ENCODE measurements around the gene ERBIN. TPM values are rescaled to one million over a fixed set of nuclear protein-coding genes. Genes with fewer than 3 reads are reported as not detected.

Gene ERBIN
- polyA plus RNA-seq, 1 donor from 2014 or later, result 28.4 TPM

- Histone ChIP-seq H3K4me3 (ENCODE audit: low read length) (no peak overlapping the region), H2AFZ (ENCODE audit: low read depth, low read length) (no peak overlapping the region), H3K36me3 (ENCODE audit: insufficient read depth, low read length) (no peaks in the 10 kb centered on the region), H3K27ac (ENCODE audit: low read length) (no peak overlapping the region), H3K4me2 (ENCODE audit: low read length) (no peak overlapping the region), H3F3A (ENCODE audit: insufficient read depth, low read length, poor library complexity, severe bottlenecking) (no peaks in the 10 kb centered on the region), H3K27me3 (ENCODE audit: insufficient read depth, low read depth, low read length) (no peaks in the 10 kb centered on the region), H3K9me2 (ENCODE audit: insufficient read depth, low read length) (no peaks in the 10 kb centered on the region), H3K9ac (ENCODE audit: low read length) (no peak overlapping the region), H3K79me2 (replicated peaks; ENCODE audit: insufficient read depth, low read length) (peaks cover 45% of the 10 kb centered on the region), H3K9me3 (ENCODE audit: low read length) (no peaks in the 10 kb centered on the region), H4K20me1 (ENCODE audit: insufficient read depth) (no peaks in the 10 kb centered on the region)
- no peak for TF ChIP-seq TAF1 (IDR thresholded peaks at IDR 0.05; ENCODE audit: low read depth)
- TF ChIP-seq MXI1 (conservative IDR thresholded peaks at IDR 0.05; ENCODE audit: poor library complexity, severe bottlenecking), result no peak
- TF ChIP-seq SMC3 (conservative IDR thresholded peaks at IDR 0.05; ENCODE audit: poor library complexity), result no peak
- TF ChIP-seq RAD21 (conservative IDR thresholded peaks at IDR 0.05), result no peak
- no peak for TF ChIP-seq REST (IDR thresholded peaks at IDR 0.05; ENCODE audit: borderline replicate concordance)
- no peak for TF ChIP-seq EP300 (conservative IDR thresholded peaks at IDR 0.05; ENCODE audit: poor library complexity, severe bottlenecking)
- no peak for TF ChIP-seq CTCF (IDR thresholded peaks at IDR 0.05; ENCODE audit: poor library complexity, severe bottlenecking)
- TF ChIP-seq POLR2AphosphoS5 (IDR thresholded peaks at IDR 0.05), result no peak
- TF ChIP-seq EZH2 (IDR thresholded peaks at IDR 0.05; ENCODE audit: borderline replicate concordance, insufficient read depth, low read length, poor library complexity, severe bottlenecking), result no peak
Measured at GRCh38 chr5:65986050-65986451, 59.7 kb downstream of the ERBIN start.

- H3K9me3 ChIP-seq (ENCODE audit: low read length), result no peaks in the 10 kb centered on the region
- TF ChIP-seq CTCF (IDR thresholded peaks at IDR 0.05; ENCODE audit: poor library complexity, severe bottlenecking) (no peak), EP300 (conservative IDR thresholded peaks at IDR 0.05; ENCODE audit: poor library complexity, severe bottlenecking) (no peak), EZH2 (IDR thresholded peaks at IDR 0.05; ENCODE audit: borderline replicate concordance, insufficient read depth, low read length, poor library complexity, severe bottlenecking) (no peak), POLR2AphosphoS5 (IDR thresholded peaks at IDR 0.05) (no peak)
- no peaks in the 10 kb centered on the region for H3K36me3 ChIP-seq (ENCODE audit: insufficient read depth, low read length)
- no peak overlapping the region for H3K4me2 ChIP-seq (ENCODE audit: low read length)
- H3K27ac ChIP-seq (ENCODE audit: low read length), result no peak overlapping the region
- no peak overlapping the region for H3K9ac ChIP-seq (ENCODE audit: low read length)
- no peaks in the 10 kb centered on the region for H3K27me3 ChIP-seq (ENCODE audit: insufficient read depth, low read depth, low read length)
- peaks cover 45% of the 10 kb centered on the region for H3K79me2 ChIP-seq (replicated peaks; ENCODE audit: insufficient read depth, low read length)
- no peak overlapping the region for H2AFZ ChIP-seq (ENCODE audit: low read depth, low read length)
- no peaks in the 10 kb centered on the region for H3K9me2 ChIP-seq (ENCODE audit: insufficient read depth, low read length)
- H4K20me1 ChIP-seq (ENCODE audit: insufficient read depth), result no peaks in the 10 kb centered on the region
- no peak overlapping the region for H3K4me3 ChIP-seq (ENCODE audit: low read length)
- no peaks in the 10 kb centered on the region for H3F3A ChIP-seq (ENCODE audit: insufficient read depth, low read length, poor library complexity, severe bottlenecking)
Measured at GRCh38 chr5:65986796-65987195, 60.4 kb downstream of the ERBIN start.
